GM19452 (cell line): Measurements from ENCODE around the gene PIK3R3.

Experiments
- ATAC-seq: cut with Tn5 transposase; IDR thresholded peaks from one replicate; pipeline ENCODE4 v1.9.1; 2021; ENCODE audit not compliant: unreplicated experiment

The PIK3R3 gene

GRCh38 chr1:46158312-46159281 lies 26.2 kb upstream of the PIK3R3 start:
- ATAC-seq, result peak; percentile 75

GRCh38 chr1:46157916-46158311 lies 25.5 kb upstream of the PIK3R3 start:
- no peak for ATAC-seq

DNA sequence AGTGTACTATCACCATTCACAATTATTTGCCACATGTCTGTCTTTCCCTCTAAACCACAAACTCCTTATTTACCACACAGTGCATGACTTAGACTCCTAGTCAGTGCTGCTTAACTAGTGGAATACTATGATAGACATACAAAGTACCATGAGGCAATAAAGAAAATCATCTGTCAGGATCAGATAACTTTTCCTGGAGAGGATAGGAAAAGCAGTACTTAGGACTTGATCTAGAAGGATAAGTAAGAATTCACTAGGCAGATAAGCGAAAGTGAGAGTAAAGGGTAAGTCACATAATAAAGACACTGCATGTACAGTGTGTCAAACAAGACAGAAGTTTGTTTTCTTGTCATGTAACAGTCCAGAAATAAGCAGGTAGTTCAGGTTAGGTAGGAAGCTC lies 21.3 kb upstream of the PIK3R3 start:
- no peak for ATAC-seq

DNA sequence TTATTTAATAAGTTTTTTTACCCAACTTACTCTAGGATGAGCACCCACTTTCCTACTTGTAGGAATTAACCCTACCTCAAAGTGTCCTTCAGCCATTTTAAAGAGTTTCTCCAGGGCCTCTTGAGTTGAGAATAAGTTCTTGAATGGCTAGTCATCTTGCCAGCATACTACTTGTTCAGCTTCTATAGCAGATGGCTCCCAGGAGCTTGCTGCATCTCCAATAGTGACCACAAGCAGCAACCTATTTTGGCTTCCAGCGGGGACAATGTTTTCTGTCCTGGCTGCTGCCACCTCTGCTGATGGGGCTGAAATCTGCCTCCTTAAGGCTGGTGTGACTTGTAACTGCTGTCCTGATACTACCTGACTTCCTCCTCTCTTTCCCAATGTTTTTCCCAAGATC lies 20.8 kb upstream of the PIK3R3 start:
- ATAC-seq, result no peak

DNA sequence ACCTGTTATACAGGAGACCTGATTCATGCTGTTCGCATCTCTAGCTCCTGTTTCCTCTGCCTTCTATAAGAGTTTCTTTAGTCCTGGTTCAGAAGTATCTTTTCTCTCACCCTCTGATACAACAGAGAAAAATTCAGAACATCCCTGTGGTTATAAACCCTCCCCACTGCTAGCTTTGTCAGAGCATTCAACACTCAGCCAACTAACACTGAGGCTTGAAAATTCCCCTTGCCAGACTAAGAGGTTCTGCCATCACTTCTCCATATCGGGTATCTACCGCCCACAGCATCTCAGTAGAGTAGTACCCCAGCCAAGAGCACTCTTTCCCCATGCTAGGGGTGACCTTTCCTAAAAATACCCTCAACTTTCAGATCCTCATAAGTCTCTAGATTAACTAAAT lies 19.6 kb upstream of the PIK3R3 start:
- ATAC-seq, result no peak

DNA sequence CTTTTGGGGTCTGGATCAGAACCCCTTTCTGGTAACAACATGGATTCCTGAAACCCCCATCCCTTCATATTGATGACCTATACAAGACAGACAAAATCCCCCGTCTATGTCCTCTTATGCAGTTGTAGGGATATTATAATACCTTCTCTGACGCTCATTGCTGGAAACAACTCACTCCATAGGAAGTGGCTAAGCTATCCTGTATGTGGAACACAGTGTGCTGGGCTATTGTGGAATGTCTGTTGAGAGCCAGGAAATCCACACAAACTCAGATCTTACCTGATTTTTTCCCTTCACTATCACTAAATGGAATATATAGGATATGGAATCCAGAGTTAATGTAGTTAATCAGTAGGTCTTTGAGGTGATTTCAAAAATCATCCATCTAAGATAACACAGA lies 17.7 kb upstream of the PIK3R3 start:
- ATAC-seq, result no peak

GRCh38 chr1:46148318-46148717 lies 15.9 kb upstream of the PIK3R3 start:
- ATAC-seq, result no peak

- ATAC-seq, result no peak
These were observed 5.5 kb upstream of the PIK3R3 start for GRCh38 chr1:46137916-46138315.

- ATAC-seq, result no peak
These were observed 4.3 kb upstream of the PIK3R3 start for GRCh38 chr1:46136711-46137110.

GRCh38 chr1:46134660-46135331 lies 2.4 kb upstream of the PIK3R3 start:
- no peak for ATAC-seq

- no peak for ATAC-seq
These were observed 1.4 kb upstream of the PIK3R3 start for GRCh38 chr1:46133781-46134350.

- ATAC-seq, result peak; percentile 45
These were observed 791 bp upstream of the PIK3R3 start for GRCh38 chr1:46133181-46133658.

DNA sequence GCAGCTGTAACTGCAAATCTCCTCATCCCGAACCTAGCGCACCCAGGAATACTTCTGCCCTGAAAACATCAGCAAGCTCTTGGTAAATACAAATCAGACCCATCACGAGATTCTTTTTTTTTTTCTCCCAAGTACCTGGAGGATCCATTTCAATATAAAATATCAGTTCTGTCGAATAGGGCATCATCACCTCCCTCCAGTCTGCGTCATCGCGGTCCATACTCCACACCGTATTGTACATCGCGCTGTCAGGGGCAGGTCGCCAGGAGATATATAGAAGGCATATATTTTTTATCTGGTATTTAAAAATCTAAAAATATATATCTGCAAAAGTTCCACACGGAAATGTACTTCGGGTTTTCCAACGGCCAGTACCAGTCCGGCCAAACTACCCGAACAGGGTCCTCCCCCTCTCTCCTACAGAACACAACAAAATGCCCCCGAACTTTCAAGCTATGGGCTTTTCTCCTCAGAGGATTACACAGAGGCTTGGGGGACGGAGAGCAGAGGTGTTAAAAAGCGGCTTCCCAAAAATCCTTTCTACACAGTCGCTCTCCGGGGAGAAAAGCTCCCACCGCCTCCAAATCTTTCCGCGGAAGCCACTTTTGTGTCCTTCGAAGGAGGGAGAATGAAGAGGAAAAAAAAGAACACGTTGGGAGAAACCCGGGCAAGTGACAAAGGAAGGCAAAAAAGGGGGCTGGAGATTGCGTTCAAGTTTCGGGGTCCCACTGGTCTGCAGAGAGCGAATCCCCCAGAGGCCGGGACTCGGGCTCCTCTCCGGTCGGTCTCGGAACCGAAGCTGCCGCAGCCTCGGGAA lies 509 bp downstream of the PIK3R3 start:
- ATAC-seq, result no peak

DNA sequence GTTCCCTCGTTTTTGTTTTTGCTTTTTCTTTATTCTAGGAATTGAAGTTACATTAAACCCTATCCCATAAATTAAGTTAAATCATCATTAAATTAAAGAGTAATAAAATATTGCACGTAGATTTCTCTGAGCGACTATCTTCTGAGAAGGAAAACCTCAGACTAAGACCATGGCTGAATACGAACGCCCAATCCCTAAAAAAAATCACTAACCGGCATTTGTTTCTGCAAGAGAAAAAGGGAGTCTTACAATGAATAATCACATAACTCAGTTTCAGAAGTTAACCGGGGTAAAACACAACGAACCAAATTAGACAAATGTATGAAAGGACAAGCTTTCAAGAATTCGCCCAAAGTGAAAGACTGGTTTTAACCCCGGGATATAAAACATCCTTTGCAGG lies 1.3 kb downstream of the PIK3R3 start:
- ATAC-seq, result no peak

DNA sequence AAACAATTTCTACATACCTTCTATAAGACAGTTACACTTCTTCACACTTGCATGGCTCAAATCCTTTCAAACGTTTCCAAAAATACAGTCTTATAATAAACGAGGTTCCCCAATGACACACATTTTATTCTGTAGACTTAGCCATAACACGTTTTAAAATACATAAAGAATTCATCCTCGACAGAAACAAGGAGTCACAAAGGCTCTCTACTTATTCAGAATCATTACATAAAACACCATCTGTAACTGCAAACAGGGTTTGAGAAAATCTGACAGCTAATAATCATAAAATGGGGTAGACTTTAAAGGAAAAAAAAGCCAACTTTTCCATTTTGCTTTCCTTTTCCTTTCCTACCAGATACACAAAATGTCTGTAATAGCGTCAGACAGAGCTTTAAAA lies 1.8 kb downstream of the PIK3R3 start:
- ATAC-seq, result no peak

DNA sequence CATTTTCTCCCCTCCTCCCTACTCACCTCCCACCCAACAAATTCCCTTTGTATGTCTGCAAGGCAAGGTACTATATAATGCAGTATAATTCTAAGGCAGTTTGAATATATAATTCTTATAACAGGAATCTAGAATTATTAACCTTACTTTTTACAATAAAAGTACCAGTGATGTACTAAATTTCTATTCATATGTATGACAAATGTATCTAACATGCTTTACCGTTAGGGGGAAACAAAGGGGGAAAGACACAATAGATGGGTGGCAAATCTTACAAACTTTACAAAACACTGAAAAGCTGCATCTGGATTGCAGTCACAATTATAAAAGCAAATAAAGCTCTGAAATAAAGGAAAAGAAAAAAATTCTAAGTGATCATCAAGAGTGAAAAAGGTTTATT lies 2.3 kb downstream of the PIK3R3 start:
- ATAC-seq, result no peak

GRCh38 chr1:46128344-46128743 lies 4.1 kb downstream of the PIK3R3 start:
- ATAC-seq, result no peak

- no peak for ATAC-seq
These were observed 13.6 kb downstream of the PIK3R3 start for GRCh38 chr1:46118856-46119255.

- ATAC-seq, result no peak
These were observed 14.5 kb downstream of the PIK3R3 start for GRCh38 chr1:46117810-46118494.

- ATAC-seq, result no peak
These were observed 17.4 kb downstream of the PIK3R3 start for GRCh38 chr1:46114925-46115603.
